ENCODE data around the gene SORCS2.

DNA sequence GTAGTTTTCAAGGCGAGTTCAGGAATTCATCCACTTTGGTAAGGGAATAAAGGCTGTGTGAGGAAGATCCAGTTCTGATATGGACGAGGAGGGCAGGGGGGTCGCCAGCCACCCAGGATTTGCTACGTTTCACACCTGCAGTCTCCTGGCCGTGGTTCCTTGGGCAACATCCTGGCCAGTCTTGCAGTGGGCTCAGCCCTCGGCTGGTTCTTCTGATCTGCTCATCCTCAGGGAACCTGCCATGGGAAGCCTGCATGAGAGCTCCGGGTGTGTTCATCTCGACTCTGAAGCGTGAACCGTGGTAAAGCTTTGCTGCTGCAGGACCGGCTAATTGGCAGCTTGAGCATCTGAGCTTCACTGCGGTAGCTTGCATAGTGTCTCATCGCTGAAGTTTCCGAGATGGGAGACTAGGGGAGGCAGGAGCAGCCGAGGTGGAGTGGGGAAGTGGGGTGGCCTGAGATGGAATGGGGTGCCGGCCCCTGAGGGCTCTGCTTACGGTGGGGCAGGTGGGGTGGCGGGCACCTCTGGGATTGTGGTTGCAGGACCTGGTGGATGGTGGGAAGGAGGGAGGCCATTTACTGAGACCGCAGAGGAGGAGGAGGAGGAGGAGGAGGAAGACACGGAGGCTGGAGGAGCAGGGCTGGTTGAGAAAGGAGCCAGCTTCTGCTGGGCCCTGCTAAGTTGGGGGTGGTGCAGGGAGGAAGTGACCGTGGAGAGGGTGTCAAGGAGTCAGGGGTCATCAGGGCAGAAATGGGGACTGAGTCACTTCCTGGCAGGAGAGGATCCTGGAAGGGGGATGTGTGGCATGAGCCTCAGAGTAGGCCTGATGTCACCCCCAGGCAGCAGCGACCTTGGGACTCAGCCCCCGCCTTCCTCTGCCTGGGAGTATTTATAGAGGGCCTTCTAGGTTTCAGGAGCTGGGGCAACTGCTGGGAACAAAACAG, 455.5 kb downstream of the SORCS2 start:
- TF ChIP-seq EZH2 (IDR thresholded peaks at IDR 0.05) (no peak), POLR2AphosphoS5 (IDR thresholded peaks at IDR 0.05; ENCODE audit: borderline replicate concordance, low read depth, low read length) (no peak)

All from SK-N-MC (cell line).